OCI-M2 (cell line): ENCODE data around the gene BRD1.

Source experiments
- DNase-seq: peaks from one replicate; lab custom pipeline; 2025; ENCODE audit not compliant: unreplicated experiment; lab: John Stamatoyannopoulos, UW

BRD1 gene

DNA sequence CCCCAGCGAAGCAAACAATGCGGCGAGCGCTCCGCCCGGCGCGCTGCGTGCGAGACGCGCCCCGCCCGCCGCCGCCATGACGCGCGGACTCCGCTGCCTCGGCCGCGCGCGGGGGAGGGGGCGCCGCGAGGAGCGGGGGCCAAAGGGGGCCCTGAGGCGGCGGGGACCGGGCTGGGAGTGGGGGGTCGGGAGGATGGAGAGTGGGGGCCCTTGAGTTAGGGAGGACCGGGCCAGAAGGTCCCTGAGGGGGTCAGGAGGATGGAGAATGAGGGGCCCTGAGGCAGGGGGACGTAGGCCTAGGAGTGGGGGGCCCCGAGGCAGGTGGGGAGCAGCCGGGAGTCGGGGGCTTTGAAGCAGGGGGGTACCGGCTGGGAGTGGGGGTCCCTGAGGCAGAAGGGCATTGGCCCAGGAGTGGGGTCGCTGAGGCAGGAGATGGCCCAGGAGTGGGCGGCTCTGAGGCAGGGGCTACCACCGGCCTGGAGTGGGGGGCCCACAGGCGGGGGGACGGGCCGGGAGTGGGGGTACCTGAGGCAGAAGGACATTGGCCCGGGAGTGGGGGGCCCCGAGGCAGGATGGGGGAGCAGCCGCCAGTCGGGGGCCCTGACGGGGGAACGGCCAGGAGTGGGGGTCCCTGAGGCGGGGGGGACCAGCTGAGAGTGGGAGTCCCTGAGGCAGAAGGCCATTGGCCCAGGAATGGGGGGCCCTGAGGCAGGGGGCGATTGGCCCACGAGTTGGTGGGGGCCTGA lies at the start of gene BRD1:
BRD1 (minus strand) TSS at position 21 of the 746 bp plus-strand sequence. CDS start 3,556 bp downstream, outside the sequence.
- no peak for DNase-seq

DNA sequence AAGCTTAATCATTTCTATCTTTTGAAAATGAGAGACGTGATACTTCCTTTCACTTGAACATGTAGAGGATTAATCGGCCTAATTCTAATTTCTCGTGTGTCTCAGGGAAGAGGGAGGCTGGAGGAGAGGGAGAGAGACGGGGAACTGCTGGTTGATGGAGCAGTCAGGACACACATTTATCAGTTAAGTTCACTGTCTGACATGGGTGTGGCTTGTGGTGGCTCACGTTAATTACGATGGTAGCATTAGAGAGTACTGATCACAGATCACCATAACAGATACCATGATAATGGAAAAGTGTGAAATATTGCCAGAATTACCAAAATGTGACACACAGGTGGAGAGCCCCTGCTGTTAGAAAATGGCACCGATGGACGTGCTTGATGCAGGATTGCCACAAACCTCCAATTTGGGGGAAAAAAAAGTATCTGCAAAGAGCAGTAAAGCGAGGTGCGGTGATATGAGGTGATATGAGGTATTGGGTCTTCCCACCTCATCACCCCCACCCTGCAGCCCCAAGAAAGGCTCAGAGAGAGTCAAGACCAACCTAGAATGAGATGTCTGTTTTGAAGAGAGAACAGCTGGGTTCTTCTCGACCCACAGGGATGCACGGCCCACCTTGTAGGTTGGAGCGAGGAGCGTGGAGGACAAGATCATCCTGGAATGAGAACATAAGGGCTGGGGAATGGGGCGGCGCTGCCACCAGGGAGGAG lies 45.7 kb upstream of the BRD1 start:
- DNase-seq = no peak

DNA sequence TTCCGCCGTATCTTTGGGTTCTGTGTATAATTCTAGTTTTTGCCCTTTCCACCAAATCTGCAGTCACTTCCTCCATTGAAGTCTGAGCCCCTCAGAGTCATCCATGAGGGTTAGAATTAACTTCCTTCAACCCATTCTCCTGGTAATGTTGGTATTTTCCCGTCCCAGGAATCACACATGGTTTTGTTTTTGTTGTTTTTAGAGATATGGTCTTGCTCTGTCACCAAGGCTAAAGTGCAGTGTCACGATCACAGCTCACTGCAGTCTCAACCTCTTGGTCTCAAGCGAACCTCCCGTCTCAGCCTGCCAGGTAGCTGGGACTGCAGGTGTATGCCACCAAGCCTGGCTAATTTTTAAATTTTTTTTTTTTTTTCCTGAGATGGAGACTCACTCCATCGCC lies 44.7 kb upstream of the BRD1 start:
- no peak for DNase-seq

DNA sequence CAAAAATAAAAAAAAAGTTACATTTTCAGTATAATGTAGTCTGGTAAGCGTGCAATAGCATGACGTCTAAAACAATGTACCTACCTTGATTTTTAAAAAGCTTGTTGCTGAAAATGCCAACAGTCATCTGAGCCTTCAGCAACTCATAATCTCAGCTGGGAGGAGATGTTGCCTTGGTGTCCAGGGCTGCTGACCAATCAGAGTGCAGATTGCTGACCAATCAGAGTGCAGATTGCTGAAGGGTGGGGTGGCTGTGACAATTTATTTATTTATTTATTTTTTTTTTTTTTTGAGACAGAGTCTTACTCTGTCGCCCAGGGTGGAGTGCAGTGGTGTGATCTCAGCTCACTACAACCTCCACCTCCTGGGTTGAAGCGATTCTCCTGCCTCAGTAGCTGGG lies 43.8 kb upstream of the BRD1 start:
- DNase-seq = no peak

DNA sequence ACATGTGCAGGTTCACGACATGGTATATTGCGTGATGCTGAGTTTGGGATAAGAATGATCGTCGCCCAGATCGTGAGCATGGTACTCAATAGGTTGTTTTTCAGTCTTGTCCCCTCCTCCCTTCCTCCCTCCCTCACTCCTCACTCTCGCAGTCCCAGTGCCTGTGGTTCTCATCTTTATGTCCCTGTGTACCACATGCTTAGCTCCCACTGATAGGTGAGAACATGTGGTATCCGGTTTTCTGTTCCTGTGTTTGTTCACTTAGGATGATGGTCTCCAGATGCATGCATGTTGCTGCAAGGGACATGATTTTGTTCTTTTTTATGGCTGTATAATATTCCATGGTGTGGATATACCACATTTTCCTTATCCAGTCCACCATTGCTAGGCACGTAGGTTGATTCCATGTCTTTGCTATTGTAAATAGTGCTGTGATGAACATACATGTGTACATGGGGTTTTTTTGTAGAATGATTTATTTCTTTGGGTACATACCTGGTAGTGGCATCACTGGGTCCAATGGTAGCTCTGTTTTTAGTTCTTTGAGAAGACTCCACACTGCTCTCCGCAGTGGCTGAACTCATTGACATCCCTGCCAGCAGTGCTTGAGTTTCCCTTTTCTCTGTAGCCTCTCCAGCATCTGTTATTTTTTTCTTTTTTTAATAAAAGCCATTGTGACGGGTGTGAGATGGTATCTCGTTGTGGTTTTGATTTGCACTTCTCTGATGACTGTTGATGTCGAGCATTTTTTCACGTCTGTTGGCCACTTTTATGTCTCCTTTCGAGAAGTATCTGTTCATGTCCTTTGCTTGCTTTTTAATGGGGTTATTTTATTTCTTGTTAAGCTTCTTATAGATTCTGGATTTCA lies 42.4 kb upstream of the BRD1 start:
- DNase-seq = no peak

DNA sequence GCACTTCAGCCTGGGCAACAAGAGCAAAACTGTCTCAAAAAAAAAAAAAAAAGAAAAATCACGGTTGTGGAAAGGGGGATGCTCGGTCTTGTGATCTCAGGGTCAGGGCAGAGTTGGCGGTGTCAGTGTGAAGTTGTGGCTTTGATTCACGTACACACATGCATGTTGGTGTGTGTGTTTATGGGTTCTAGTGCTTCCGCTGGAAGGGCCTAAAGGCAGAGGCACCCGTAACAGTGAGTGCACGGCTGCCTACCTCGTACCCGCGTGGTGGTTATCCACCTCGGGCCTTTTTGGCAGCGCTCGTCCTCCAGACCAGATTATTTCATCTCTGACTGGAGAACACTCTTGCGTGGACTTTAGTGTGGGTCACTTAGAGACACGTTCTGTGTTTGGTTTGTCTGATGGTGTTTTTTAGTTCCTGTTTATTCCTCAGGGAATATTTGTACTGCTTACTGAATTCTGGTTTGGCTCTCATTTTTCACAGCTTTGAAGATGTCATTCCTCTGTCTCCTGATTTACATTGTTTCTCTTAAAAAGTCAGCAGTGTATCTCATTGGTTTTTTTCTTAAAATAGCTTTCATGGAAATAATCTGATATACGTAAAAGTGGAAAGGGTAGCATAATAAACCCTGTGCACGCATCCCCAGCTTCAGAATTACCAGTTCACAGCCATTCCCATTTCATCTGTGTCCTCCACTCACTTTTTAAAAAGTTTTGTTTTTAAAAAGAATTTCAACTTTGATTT lies 41.6 kb upstream of the BRD1 start:
- DNase-seq = no peak

DNA sequence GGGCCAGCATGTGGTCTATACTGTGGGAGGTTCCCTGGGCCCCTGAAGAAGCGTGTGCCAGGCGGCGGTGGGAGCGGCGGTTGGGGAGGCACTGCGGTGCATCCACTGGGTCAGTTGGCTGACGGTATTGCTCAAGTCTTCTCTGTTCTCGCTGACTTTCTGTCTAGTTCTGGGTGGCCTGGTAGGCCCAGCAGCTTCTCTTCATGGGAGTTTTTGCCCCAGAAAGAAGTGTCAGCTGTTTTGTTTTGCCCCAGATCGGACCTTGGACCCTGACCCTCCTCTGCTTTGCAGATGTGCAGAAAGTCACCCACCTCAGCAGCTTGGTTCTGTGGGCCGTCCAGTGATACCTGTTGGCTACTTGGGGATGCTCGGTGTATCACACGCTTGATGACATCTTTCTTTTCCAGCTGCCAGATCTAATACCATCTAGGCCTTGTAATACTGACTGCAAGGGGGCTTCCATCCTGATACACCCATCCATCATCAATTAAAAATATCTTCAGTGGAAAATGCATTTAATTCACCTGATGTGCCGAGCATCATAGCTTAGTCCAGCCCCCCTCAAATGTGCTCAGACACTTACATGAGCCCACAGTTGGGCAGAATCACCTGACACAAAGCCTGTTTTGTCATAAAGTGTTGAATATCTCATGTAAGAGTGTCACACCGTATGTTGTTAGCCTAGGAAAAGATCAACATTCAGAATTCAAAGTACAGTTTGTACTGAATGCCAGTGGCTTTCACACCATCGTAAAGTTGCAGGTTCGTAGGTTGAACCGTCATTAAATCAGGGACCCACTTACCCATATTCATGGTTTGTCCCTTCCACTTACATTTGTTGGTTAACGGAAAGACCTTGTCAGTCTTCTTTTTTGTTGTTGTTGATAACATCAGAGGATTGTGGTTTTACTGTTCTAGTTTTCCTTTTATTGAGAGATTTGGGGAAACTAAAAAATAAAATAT lies 39.9 kb upstream of the BRD1 start:
- DNase-seq = no peak

DNA sequence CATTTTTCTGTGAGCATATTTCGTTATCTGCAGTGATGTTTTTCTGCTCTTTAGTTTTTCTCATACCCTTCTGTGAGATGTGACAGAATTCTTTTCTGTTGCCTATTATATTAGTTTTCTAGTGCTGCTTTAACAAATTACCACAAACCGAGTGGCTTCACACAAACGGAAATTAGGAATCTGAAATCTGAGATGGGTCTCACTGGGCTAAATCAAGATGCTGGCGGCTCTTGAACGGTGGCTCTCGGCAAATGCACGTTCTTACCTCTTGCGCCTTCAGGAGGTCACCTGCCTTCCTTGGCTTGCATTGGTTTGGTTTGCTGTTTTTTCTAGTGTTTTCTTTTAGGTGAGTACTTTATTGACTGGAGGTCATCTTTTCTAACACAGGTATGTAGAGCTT lies 39.0 kb upstream of the BRD1 start:
- DNase-seq = no peak

DNA sequence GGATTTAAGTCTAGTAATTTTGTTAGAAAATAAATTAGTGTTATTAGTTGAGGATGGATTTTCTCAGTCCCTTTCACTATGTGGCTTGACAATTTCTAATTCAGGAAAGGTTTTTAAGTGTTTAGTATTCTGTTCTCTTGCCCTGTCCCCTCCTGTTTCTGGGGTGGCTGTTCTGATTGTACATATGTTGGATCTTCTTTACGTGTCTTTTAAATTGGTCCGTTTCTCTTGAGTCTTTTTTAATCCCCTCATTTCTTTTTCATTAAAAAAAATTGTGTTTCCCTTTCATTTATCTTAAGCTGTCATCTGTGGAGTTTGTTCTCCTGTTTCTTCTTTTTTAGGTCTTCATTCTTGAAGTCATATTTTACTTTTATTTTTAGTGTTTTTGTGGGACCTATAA lies 38.5 kb upstream of the BRD1 start:
- DNase-seq = no peak

DNA sequence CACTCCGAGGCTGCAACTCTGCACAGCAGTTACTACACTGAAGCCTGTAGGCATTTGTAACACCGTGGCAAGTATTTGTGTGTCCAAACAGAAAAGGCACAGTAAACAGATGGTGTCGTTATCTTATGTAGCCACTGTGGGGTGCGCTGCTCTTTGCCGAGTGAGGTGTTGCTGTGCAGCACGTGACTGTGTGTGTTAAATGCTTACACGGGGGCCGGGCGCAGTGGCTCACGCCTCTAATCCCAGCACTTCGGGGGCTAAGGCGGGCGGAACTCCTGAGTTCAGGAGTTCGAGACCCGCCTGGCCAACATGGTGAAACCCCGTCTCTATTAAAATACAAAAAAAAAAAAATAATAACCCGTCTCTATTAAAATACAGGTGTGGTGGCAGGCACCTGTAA lies 37.5 kb upstream of the BRD1 start:
- DNase-seq = no peak

DNA sequence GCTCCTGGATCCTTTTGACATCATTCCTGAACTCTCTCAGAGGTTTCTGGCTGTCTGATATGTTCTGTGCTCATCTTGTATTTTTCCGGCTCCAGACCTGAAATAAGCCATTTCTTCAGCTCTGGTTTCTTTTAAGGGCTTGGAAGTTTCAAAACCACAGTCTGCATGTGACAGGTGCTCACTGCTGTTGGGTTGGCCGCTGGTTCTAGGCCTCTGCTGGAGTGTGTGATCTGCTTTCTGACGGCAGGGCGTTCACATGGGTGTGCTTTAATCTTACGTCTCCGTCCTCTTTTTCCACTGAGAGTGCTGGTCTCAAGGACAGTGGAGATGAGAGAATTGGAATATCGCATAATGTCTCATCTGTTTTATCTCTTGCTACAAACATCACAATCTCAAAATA lies 36.3 kb upstream of the BRD1 start:
- no peak for DNase-seq

DNA sequence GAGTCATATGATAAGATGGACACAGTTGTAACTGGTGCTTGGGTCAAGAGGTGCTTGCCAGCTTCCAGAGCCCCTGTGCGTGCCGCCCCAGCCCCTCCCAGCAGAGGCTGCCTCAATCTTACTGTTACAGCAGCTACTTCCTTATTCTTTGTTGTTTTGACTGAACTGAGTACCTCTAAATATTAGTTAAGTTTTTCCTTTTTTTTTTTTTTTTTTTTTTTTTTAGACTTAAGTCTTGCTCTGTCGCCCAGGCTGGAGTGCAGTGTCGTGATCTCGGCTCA lies 34.8 kb upstream of the BRD1 start:
- DNase-seq = no peak

DNA sequence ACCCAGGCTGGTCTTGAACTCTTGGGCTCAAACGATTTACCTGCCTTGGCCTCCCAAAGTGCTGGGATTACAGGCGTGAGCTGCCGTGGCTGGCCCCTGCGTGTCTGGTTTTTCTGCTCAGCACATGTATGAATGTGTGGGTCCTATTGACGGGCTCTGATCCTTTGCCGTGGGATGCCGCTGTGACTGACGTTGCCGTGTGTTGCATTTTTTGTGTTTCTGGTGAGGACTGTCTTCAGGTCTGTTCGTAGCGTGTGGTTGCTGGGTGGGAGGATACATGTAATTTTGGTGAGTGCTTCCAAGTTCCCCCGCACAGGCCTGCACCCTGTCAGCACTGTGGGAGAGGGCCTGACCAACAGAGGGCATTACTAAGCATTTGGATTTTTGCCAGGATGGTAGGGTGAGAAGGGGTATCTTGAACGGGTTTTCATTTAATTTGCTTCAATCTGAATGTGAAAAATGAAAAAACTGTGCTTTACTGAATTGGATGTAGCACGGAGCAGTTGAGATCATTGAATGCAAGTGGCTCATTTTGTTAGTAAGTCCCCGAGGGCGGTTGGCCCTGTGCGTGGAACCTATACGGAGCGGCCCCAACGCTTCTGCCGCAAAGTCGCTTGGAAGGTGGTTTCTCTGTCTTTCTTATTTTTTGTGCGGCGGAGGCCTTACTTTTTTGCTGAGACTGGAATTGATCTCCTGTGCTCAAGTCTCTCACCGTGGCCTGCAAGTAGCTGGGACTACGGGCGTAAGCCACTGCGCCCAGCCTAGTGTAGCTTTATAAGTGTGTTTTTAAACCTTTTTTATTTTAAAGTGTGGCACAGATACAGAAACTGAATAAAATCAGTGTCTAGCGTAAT lies 34.2 kb upstream of the BRD1 start:
- DNase-seq = no peak

DNA sequence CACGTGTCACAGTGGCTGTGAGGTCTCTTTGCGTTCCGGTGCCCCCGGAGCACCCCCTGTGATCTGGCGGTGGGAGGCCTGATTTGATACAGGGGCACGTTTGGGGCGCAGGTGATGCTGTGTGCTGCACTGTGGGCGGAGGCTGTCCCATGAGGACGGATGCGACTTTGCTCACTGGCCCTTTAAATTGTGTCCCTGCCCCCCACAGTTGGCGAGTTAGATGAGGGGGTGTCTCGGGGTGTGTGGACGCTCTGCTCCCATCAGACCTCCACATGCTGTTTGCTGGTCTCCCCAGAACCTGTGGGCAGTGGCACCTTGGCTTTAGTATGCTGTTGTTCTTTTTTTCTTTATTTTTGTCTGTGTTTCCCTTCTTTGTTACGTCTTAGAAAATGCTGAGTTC lies 31.2 kb upstream of the BRD1 start:
- DNase-seq = no peak

DNA sequence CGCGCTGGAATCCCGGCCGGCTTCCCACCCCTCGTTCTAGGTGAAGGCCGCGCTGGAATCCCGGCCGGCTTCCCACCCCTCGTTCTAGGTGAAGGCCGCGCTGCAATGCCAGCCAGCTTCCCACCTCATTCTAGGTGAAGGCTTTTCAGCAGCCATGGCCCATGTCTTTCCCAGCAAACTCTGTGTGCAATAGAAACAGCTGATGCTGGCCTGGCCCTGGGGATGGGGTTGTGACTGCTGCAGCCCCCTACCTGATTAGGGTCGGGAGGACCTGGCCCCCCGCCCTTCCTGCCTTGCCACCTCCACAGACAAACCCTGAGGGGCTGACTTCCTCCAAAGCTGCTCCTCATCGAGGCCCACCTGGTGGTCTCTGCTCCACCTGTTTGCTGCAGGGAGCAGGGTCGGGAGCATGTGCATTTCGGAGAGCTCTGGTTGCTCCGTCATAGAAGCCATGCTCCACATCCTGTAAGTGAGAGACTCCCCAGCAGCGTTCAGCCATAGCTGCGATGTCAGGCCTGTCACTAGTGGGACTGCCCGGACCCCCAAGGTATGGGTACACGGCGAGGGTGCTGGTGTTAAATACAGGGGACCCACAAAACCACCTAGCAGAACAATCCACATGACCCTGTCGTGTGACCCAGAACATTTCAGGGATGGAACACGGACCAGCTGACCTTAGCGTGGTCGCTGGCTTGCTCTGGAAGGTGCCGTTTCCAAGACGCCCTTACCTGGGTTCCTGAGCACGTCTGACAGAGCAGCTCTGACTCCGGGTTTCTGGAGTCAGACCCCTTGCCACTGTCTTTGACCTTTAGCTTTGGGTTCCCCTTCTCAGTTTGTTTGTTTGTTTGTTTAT lies 29.3 kb upstream of the BRD1 start:
- DNase-seq = no peak

DNA sequence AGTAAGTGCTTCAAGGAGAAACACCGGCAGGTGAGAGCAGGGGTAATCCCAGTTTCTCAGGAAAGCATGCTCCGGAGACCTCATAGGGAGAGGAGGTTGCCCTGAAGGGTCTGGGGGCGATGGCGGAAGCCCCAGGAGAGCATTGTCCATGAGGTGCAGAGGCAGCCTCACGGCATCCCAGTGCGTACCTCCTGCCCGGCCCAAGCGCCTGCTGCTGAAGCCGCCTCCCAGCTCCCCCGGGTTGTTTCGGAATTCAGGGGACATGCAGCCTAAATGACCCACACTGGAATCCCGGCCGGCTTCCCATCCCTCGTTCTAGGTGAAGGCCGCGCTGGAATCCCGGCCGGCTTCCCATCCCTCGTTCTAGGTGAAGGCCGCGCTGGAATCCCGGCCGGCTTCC lies 28.7 kb upstream of the BRD1 start:
- DNase-seq = no peak

DNA sequence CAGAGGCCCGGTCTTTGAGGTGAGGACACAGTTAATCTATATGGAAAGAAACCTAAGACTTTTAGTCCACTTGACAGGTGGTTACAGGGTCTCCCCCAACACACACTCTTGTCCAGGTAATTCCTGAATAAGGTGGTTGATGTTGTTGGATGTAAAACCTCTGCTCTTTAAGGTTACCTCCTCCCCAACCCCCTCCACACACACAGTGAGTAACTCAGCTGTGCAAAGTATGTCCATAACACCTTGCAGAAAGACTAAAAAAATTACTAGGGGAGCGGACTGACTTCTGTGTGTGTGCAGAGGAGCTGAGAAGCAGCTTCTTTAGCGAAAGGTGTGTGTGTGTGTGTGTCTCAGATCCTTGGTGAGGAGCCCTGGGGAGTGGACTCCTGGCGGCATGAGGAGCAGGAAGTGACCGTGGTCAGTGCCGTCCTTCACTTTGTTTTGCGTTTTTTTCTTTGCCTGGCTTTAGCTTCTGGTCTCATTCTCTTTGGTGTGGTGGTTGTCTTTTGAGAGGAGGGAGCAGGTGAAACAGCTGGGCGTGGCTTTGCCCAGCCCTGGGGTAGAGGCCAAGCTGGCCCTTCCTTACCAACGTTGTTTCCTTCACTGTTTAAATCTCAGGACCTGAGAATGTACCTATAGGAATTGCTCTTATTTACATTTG lies 27.7 kb upstream of the BRD1 start:
- no peak for DNase-seq
